Endothelial cell of umbilical vein (primary cell): Measurements from ENCODE around the gene C1QL2. TPM values are rescaled to one million over a fixed set of nuclear protein-coding genes. Genes with fewer than 3 reads are reported as not detected.

Experiments
- BruUV-seq: library from RNA; stranded (reverse); fragments of 400-500 nt; replicated peaks from 2 replicates; lab custom pipeline; 2021; lab: Mats Ljungman, UMichigan
- CTCF ChIA-PET: fragments of 300-600, 350-600 bp; sonication (Branson Sonifier 250); formaldehyde crosslinking; loops from one replicate; lab custom pipeline; 2021; ENCODE audit warnings: antibody characterized with exemption, inconsistent platforms; lab: Charles Lee
- POLR2A ChIA-PET: fragments of 300-600, 350-600 bp; sonication (Branson Sonifier 250); formaldehyde crosslinking; loops from one replicate; lab custom pipeline; 2021; ENCODE audit warnings: antibody characterized with exemption, inconsistent platforms; lab: Charles Lee
- DNase-seq: peaks from one replicate; pipeline ENCODE4 v3.0.0-alpha.2; 2011; ENCODE audit warnings: low read depth, low spot score
- FAIRE-seq: peaks from 2 replicates; lab custom pipeline; 2011; peaks lifted over from hg19 to GRCh38; lab: Jason Lieb, UNC
- H2AFZ ChIP-seq: 2 replicates; pipeline ENCODE4 v1.6.0; 2012; ENCODE audit warnings: low read depth, low read length, control low read depth, inconsistent platforms
- H3K27ac ChIP-seq: 2 replicates; pipeline ENCODE4 v1.5.1; 2011; ENCODE audit warnings: low read depth, mild to moderate bottlenecking, control low read depth, low read length, moderate library complexity; ENCODE audit not compliant: insufficient read depth
- H3K27me3 ChIP-seq, 2 experiments: 2 replicates each; pipeline versions ENCODE4 v1.6.0 to v1.6.1; 2011; ENCODE audit warnings: low read length in 2 of 2, mixed read lengths in 1 of 2; ENCODE audit not compliant: control insufficient read depth in 2 of 2, insufficient read depth in 2 of 2
- H3K36me3 ChIP-seq, 2 experiments: 2 replicates in 1 of 2; 3 replicates in 1 of 2; pipeline ENCODE4 v1.5.1; 2011; ENCODE audit warnings: low read length in 2 of 2, mild to moderate bottlenecking in 1 of 2, moderate library complexity in 1 of 2; ENCODE audit not compliant: control insufficient read depth in 2 of 2, insufficient read depth in 2 of 2; ENCODE audit errors: extremely low read depth in 1 of 2
- H3K4me1 ChIP-seq: 3 replicates; pipeline ENCODE4 v1.5.1; 2011; ENCODE audit warnings: mild to moderate bottlenecking, low read length; ENCODE audit not compliant: control insufficient read depth, insufficient read depth; ENCODE audit errors: extremely low read depth
- H3K4me2 ChIP-seq: 2 replicates; pipeline ENCODE4 v1.6.1; 2011; ENCODE audit warnings: low read length, control low read depth, mixed read lengths; ENCODE audit not compliant: insufficient read depth
- H3K4me3 ChIP-seq, 3 experiments: fragments of 200-600 bp in 1 of 3; sonication (generic), shearing (Covaris generic) in 1 of 3; replicated peaks in 1 of 3; 2 replicates each; pipeline ENCODE4 v1.5.1; 2011 to 2016; ENCODE audit warnings: control low read depth in 3 of 3, low read length in 3 of 3, mild to moderate bottlenecking in 2 of 3, inconsistent platforms in 1 of 3, low read depth in 1 of 3, moderate library complexity in 1 of 3; ENCODE audit not compliant: insufficient read depth in 1 of 3
- H3K79me2 ChIP-seq: 2 replicates; pipeline ENCODE4 v1.6.0; 2012; ENCODE audit warnings: low read length, inconsistent platforms; ENCODE audit not compliant: control insufficient read depth, insufficient read depth
- H3K9ac ChIP-seq: replicated peaks from 2 replicates; pipeline ENCODE3; 2011; ENCODE audit warnings: low read length, control low read depth; ENCODE audit not compliant: insufficient read depth; ENCODE audit errors: extremely low read depth
- H3K9me1 ChIP-seq: replicated peaks from 3 replicates; pipeline ENCODE4 v1.6.0; 2011; ENCODE audit warnings: mild to moderate bottlenecking, low read length; ENCODE audit not compliant: control insufficient read depth, insufficient read depth; ENCODE audit errors: extremely low read depth
- H3K9me3 ChIP-seq: replicated peaks from 2 replicates; pipeline ENCODE4 v1.5.1; 2012; ENCODE audit warnings: low read length, inconsistent platforms; ENCODE audit not compliant: control insufficient read depth, insufficient read depth
- H4K20me1 ChIP-seq: replicated peaks from 2 replicates; pipeline ENCODE3; 2011; ENCODE audit warnings: mild to moderate bottlenecking, low read length; ENCODE audit not compliant: control insufficient read depth, insufficient read depth; ENCODE audit errors: extremely low read depth
- CTCF ChIP-seq, 2 donors: IDR thresholded peaks; 1 replicate in 1 of 2; 2 replicates in 1 of 2; pipeline ENCODE4 v1.5.1; 2011; ENCODE audit warnings: low read length in 2 of 2, mild to moderate bottlenecking in 2 of 2, moderate library complexity in 2 of 2, control low read depth in 1 of 2, inconsistent platforms in 1 of 2, low read depth in 1 of 2; ENCODE audit not compliant: insufficient read depth in 1 of 2; ENCODE audit errors: extremely low read depth in 1 of 2
- EZH2 ChIP-seq: IDR thresholded peaks from 2 replicates; pipeline ENCODE4 v1.6.1; 2012; ENCODE audit warnings: borderline replicate concordance, low read depth, mild to moderate bottlenecking, moderate library complexity, low read length, inconsistent platforms; ENCODE audit not compliant: severe bottlenecking
- FOS ChIP-seq: IDR thresholded peaks from 2 replicates; pipeline ENCODE4 v1.6.1; 2011; ENCODE audit warnings: mild to moderate bottlenecking, low read length, moderate library complexity, borderline replicate concordance; ENCODE audit not compliant: insufficient read depth
- JUN ChIP-seq: IDR thresholded peaks from 2 replicates; pipeline ENCODE4 v1.6.1; 2011; ENCODE audit warnings: borderline replicate concordance, low read depth; ENCODE audit not compliant: insufficient read length, insufficient read depth
- MAX ChIP-seq: IDR thresholded peaks from 2 replicates; pipeline ENCODE4 v1.6.1; 2011; ENCODE audit not compliant: insufficient read depth, insufficient read length
- MYC ChIP-seq: IDR thresholded peaks from one replicate; pipeline ENCODE4 v1.6.1; 2011; ENCODE audit warnings: mild to moderate bottlenecking, low read depth, low read length
- POLR2A ChIP-seq: IDR thresholded peaks from 2 replicates; pipeline ENCODE4 v1.6.1; 2012; ENCODE audit warnings: low read depth, mild to moderate bottlenecking, control low read depth, low read length
- POLR2AphosphoS5 ChIP-seq: IDR thresholded peaks from 2 replicates; pipeline ENCODE4 v1.6.1; 2012; ENCODE audit warnings: low read depth, mild to moderate bottlenecking, control low read depth, low read length, moderate library complexity; ENCODE audit not compliant: insufficient read depth
- dilution Hi-C: fragments of 300-500 bp; cut with MboI; formaldehyde crosslinking; loops from one replicate; pipeline ENCODE4 v1.15.0; 2019; ENCODE audit warnings: low sequenced_read_pairs; ENCODE audit not compliant: extremely low pct_ligation_motif_present
- intact Hi-C: fragments of 100-400 bp; cut with micrococcal nuclease; formaldehyde crosslinking; loops from one replicate; pipeline ENCODE4 v1.10.0; 2022
- polyA plus RNA-seq, 4 experiments: library from polyadenylated mRNA; depleted of rRNA in 3 of 4; stranded (reverse) in 3 of 4; unstranded in 1 of 4; fragments of >200 nt; gene quantifications; 2 replicates each; pipeline versions ENCODE4 v1.2.1 to v1.2.3, GENCODE V29; 2011 to 2012; ENCODE audit warnings: missing spikeins in 1 of 4
- total RNA-seq: library from RNA; stranded (reverse); gene quantifications from 2 replicates; pipeline ENCODE4 v1.2.3, GENCODE V29; 2021

C1QL2 gene
- total and polyA plus RNA-seq, 2 donors (not counting 3 experiments of a cell fraction or from before 2014, with no cell fraction given): not detected

GRCh38 chr2:119123389-119123788, 35.2 kb downstream of the C1QL2 start:
- H3K27ac ChIP-seq: no peak overlapping the region
- ChIA-PET CTCF (no interaction called here), POLR2A (no interaction called here)
- H3K79me2 ChIP-seq: no peaks in the 10 kb centered on the region
- intact Hi-C loops (no loop called here), dilution Hi-C loops (no loop called here)
- H3K4me3 ChIP-seq: no peak overlapping the region
- TF ChIP-seq MAX: no peak
- TF ChIP-seq MYC: no peak
- no peak for TF ChIP-seq JUN
- no peak for TF ChIP-seq CTCF (IDR thresholded peaks at IDR 0.05; ENCODE audit: extremely low read depth in 1 of 2, insufficient read depth in 1 of 2, low read depth in 1 of 2, low read length in 2 of 2)
- no peak for TF ChIP-seq POLR2AphosphoS5
- no peak for TF ChIP-seq EZH2
- no peak for TF ChIP-seq POLR2A
- no peak for TF ChIP-seq FOS
- H3K9me3 ChIP-seq: no peaks in the 10 kb centered on the region
- BruUV-seq: no TSS peak
- H3K36me3 ChIP-seq: no peaks in the 10 kb centered on the region
- no peak overlapping the region for H2AFZ ChIP-seq
- no peaks in the 10 kb centered on the region for H3K27me3 ChIP-seq
- H3K9me1 ChIP-seq: no peaks in the 10 kb centered on the region
- DNase-seq: no peak
- no peak overlapping the region for H3K4me2 ChIP-seq
- FAIRE-seq: no peak
- no peaks in the 10 kb centered on the region for H3K4me1 ChIP-seq
- H3K9ac ChIP-seq: no peak overlapping the region
- no peaks in the 10 kb centered on the region for H4K20me1 ChIP-seq
